ENCODE results near the gene SLC26A1. TPM values are rescaled to one million over a fixed set of nuclear protein-coding genes. Genes with fewer than 3 reads are reported as not detected.

SLC26A1 gene
- polyA plus RNA-seq, 1 donor (not counting 4 experiments of a cell fraction or from before 2014, with no cell fraction given) = not detected

DNA sequence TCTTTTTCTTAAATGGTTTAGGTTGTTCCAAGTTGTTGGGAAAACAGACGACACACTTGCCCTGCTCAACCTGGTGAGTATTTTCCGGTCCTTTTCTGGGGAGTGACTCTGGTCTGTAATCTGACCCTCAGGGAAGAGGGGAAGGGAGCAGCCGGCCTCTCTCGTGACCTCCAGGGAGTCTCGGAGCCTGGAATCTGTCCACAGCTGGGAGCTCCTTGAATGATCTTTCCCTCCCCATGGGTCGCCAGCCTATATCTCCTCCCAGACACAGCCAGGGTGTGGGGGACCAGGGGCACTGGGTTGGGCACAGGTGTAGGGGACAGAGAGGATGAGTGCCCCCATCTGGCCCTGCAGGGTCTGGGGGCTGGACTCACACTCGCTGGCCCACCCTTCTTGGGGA is 42.0 kb downstream of the SLC26A1 start:
- Histone ChIP-seq H3K4me2 (ENCODE audit: control insufficient read depth, extremely low read depth, insufficient read depth, low read depth, low read length) (no peak overlapping the region), H4K20me1 (ENCODE audit: control insufficient read depth, extremely low read depth, insufficient read depth, low read length) (no peaks in the 10 kb centered on the region), H3K27me3 (ENCODE audit: control insufficient read depth, extremely low read depth, insufficient read depth, low read length) (no peaks in the 10 kb centered on the region), H2AFZ (ENCODE audit: control insufficient read depth, low read length) (no peak overlapping the region), H3K9ac (ENCODE audit: control insufficient read depth, extremely low read depth, insufficient read depth, low read length) (no peak overlapping the region), H3K79me2 (ENCODE audit: control insufficient read depth, insufficient read depth, low read length) (no peaks in the 10 kb centered on the region), H3K36me3 (ENCODE audit: control insufficient read depth in 2 of 2, extremely low read depth in 1 of 2, insufficient read depth in 2 of 2, low read length in 2 of 2) (peaks cover 0 to 2% of the 10 kb centered on the region in 2 experiments), H3K27ac (ENCODE audit: control insufficient read depth, insufficient read depth, low read length) (no peak overlapping the region), H3K9me1 (ENCODE audit: control insufficient read depth, extremely low read depth, insufficient read depth, low read length) (no peaks in the 10 kb centered on the region), H3K4me3 (ENCODE audit: control insufficient read depth in 2 of 3, extremely low read depth in 1 of 3, insufficient read depth in 2 of 3, low read depth in 1 of 3, low read length in 3 of 3) (no peak overlapping the region), H3K9me3 (ENCODE audit: control insufficient read depth, low read depth, low read length) (no peaks in the 10 kb centered on the region), H3K4me1 (ENCODE audit: control insufficient read depth, extremely low read depth, insufficient read depth, low read length) (no peaks in the 10 kb centered on the region)
- DNase-seq (ENCODE audit: low read depth, low spot score) (no peak), FAIRE-seq (no peak)
- TF ChIP-seq, protein P1, sequence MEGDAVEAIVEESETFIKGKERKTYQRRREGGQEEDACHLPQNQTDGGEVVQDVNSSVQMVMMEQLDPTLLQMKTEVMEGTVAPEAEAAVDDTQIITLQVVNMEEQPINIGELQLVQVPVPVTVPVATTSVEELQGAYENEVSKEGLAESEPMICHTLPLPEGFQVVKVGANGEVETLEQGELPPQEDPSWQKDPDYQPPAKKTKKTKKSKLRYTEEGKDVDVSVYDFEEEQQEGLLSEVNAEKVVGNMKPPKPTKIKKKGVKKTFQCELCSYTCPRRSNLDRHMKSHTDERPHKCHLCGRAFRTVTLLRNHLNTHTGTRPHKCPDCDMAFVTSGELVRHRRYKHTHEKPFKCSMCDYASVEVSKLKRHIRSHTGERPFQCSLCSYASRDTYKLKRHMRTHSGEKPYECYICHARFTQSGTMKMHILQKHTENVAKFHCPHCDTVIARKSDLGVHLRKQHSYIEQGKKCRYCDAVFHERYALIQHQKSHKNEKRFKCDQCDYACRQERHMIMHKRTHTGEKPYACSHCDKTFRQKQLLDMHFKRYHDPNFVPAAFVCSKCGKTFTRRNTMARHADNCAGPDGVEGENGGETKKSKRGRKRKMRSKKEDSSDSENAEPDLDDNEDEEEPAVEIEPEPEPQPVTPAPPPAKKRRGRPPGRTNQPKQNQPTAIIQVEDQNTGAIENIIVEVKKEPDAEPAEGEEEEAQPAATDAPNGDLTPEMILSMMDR (optimal IDR thresholded peaks at IDR 0.05 in 1 of 3, IDR thresholded peaks at IDR 0.05 in 1 of 3, conservative IDR thresholded peaks at IDR 0.05 in 1 of 3; ENCODE audit: extremely low read depth in 1 of 3, insufficient read depth in 2 of 3, low read length in 3 of 3) = no peak
- no peak for TF ChIP-seq EZH2 (IDR thresholded peaks at IDR 0.05; ENCODE audit: low read length)
- dilution Hi-C loops (cut with MboI; ENCODE audit: extremely low pct_ligation_motif_present, low sequenced_read_pairs) = no loop called here

- FAIRE-seq (no peak), DNase-seq (ENCODE audit: low read depth, low spot score) (no peak)
- Histone ChIP-seq H3K27me3 (ENCODE audit: control insufficient read depth, extremely low read depth, insufficient read depth, low read length) (no peaks in the 10 kb centered on the region), H3K36me3 (ENCODE audit: control insufficient read depth in 2 of 2, extremely low read depth in 1 of 2, insufficient read depth in 2 of 2, low read length in 2 of 2) (peaks cover 0 to 2% of the 10 kb centered on the region in 2 experiments), H3K9ac (ENCODE audit: control insufficient read depth, extremely low read depth, insufficient read depth, low read length) (no peak overlapping the region), H4K20me1 (ENCODE audit: control insufficient read depth, extremely low read depth, insufficient read depth, low read length) (no peaks in the 10 kb centered on the region), H3K4me1 (ENCODE audit: control insufficient read depth, extremely low read depth, insufficient read depth, low read length) (no peaks in the 10 kb centered on the region), H3K9me3 (ENCODE audit: control insufficient read depth, low read depth, low read length) (no peaks in the 10 kb centered on the region), H3K4me3 (ENCODE audit: control insufficient read depth in 2 of 3, extremely low read depth in 1 of 3, insufficient read depth in 2 of 3, low read depth in 1 of 3, low read length in 3 of 3) (no peak overlapping the region), H3K9me1 (ENCODE audit: control insufficient read depth, extremely low read depth, insufficient read depth, low read length) (no peaks in the 10 kb centered on the region), H2AFZ (ENCODE audit: control insufficient read depth, low read length) (no peak overlapping the region), H3K4me2 (ENCODE audit: control insufficient read depth, extremely low read depth, insufficient read depth, low read depth, low read length) (no peak overlapping the region), H3K27ac (ENCODE audit: control insufficient read depth, insufficient read depth, low read length) (no peak overlapping the region), H3K79me2 (ENCODE audit: control insufficient read depth, insufficient read depth, low read length) (no peaks in the 10 kb centered on the region)
- dilution Hi-C loops (cut with MboI; ENCODE audit: extremely low pct_ligation_motif_present, low sequenced_read_pairs) = no loop called here
- TF ChIP-seq EZH2 (IDR thresholded peaks at IDR 0.05; ENCODE audit: low read length) = no peak
- TF ChIP-seq, protein P1 (optimal IDR thresholded peaks at IDR 0.05 in 1 of 3, IDR thresholded peaks at IDR 0.05 in 1 of 3, conservative IDR thresholded peaks at IDR 0.05 in 1 of 3; ENCODE audit: extremely low read depth in 1 of 3, insufficient read depth in 2 of 3, low read length in 3 of 3) = no peak
Measured at GRCh38 chr4:950136-951020, 42.8 kb downstream of the SLC26A1 start.
